ENCODE measurements around the gene CYB561D2. TPM values are rescaled to one million over a fixed set of nuclear protein-coding genes. Genes with fewer than 3 reads are reported as not detected.

The CYB561D2 gene
- total RNA-seq, 1 experiment from 2014 or later = 27.5 TPM

- no TSS peak for BruUV-seq (replicated peaks)
- intact Hi-C loops (cut with micrococcal nuclease; ENCODE audit: unreplicated experiment) = no loop called here
- in situ Hi-C loops (cut with HindIII; ENCODE audit: low pct_unique_long_range_greater_than_20kb, low sequenced_read_pairs) = no loop called here
- Histone ChIP-seq H3K9me3 (ENCODE audit: control insufficient read depth, insufficient read depth, low read depth, low read length) (no peaks in the 10 kb centered on the region), H3K4me1 (ENCODE audit: control insufficient read depth, insufficient read depth, low read length) (0 out of 2 replicates have a peak, but pooled peaks cover 6% of the 10 kb centered on the region), H3K27ac (ENCODE audit: low read length) (no peak overlapping the region), H3K4me3 (ENCODE audit: low read depth in 2 of 2, low read length in 2 of 2) (no peak overlapping the region), H3K27me3 (ENCODE audit: control insufficient read depth, insufficient read depth, low read length) (no peaks in the 10 kb centered on the region), H3K36me3 (ENCODE audit: control insufficient read depth, insufficient read depth, low read length) (peaks cover 4% of the 10 kb centered on the region; the same call in 1 of the 2 replicates)
- no peak for DNase-seq (ENCODE audit: low read depth, low spot score)
- ChIA-PET CTCF (no interaction called here), POLR2A (no interaction called here)
- TF ChIP-seq, protein P1, sequence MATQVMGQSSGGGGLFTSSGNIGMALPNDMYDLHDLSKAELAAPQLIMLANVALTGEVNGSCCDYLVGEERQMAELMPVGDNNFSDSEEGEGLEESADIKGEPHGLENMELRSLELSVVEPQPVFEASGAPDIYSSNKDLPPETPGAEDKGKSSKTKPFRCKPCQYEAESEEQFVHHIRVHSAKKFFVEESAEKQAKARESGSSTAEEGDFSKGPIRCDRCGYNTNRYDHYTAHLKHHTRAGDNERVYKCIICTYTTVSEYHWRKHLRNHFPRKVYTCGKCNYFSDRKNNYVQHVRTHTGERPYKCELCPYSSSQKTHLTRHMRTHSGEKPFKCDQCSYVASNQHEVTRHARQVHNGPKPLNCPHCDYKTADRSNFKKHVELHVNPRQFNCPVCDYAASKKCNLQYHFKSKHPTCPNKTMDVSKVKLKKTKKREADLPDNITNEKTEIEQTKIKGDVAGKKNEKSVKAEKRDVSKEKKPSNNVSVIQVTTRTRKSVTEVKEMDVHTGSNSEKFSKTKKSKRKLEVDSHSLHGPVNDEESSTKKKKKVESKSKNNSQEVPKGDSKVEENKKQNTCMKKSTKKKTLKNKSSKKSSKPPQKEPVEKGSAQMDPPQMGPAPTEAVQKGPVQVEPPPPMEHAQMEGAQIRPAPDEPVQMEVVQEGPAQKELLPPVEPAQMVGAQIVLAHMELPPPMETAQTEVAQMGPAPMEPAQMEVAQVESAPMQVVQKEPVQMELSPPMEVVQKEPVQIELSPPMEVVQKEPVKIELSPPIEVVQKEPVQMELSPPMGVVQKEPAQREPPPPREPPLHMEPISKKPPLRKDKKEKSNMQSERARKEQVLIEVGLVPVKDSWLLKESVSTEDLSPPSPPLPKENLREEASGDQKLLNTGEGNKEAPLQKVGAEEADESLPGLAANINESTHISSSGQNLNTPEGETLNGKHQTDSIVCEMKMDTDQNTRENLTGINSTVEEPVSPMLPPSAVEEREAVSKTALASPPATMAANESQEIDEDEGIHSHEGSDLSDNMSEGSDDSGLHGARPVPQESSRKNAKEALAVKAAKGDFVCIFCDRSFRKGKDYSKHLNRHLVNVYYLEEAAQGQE (IDR thresholded peaks at IDR 0.05; ENCODE audit: insufficient read depth in 1 of 2, low read depth in 2 of 2, low read length in 1 of 2) = no peak
- TF ChIP-seq SIN3A (IDR thresholded peaks at IDR 0.05; ENCODE audit: borderline replicate concordance, insufficient read depth, low read depth, low read length) (no peak), TCF7L2 (IDR thresholded peaks at IDR 0.05; ENCODE audit: low read depth, low read length) (no peak)
- ATAC-seq = no peak
These were observed 9.1 kb upstream of the CYB561D2 start for GRCh38 chr3:50341537-50341936.

DNA sequence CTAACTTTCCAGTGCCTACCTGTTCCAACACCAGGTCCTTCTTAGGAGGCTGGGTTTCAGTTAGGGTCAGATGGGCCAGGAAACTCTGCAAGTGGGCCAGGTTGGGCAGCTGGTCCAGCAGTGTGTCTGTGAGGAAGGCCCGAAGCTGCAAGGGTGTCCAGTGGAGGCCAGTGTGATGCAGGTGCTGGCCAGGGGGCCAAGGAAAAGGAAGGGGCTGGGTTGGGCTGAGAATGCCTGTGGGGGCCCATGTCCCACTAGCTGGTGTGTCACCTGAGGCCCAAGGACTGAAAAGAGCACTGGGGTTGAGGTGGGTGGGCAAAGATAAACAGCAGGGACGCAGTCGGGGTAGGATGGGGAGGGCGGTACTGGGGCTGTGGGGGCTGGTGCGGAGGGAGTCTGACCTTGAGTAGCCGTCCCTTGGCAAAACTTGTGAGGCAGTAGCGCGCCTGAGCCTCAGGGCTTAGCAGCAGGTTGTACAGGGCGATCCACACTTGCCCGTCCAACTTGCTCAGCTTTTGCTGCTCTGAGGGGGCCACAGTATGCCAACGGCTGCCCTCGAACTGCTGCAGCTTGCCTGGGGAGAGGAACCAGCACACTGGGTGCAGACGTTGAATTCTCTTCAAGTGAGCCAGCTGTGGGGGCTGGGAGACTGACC is 8.5 kb upstream of the CYB561D2 start:
- BruUV-seq (replicated peaks) = no TSS peak
- POLR2A ChIA-PET = no interaction called here
- in situ Hi-C loops (cut with HindIII; ENCODE audit: low pct_unique_long_range_greater_than_20kb, low sequenced_read_pairs) (no loop called here), intact Hi-C loops (cut with micrococcal nuclease; ENCODE audit: unreplicated experiment) (no loop called here)
- TF ChIP-seq, protein P1 (IDR thresholded peaks at IDR 0.05; ENCODE audit: insufficient read depth in 1 of 2, low read depth in 2 of 2, low read length in 1 of 2) = no peak
- no peak for TF ChIP-seq CTCF (IDR thresholded peaks at IDR 0.05)
- no peak for TF ChIP-seq POLR2AphosphoS5 (IDR thresholded peaks at IDR 0.05; ENCODE audit: low read depth, low read length)
- TF ChIP-seq TCF7L2 (IDR thresholded peaks at IDR 0.05; ENCODE audit: low read depth, low read length) = no peak
- TF ChIP-seq SIN3A (IDR thresholded peaks at IDR 0.05; ENCODE audit: borderline replicate concordance, insufficient read depth, low read depth, low read length) = no peak
- Histone ChIP-seq H3K4me3 (ENCODE audit: low read depth in 2 of 2, low read length in 2 of 2) (no peak overlapping the region), H3K9me3 (ENCODE audit: control insufficient read depth, insufficient read depth, low read depth, low read length) (no peaks in the 10 kb centered on the region), H3K4me1 (ENCODE audit: control insufficient read depth, insufficient read depth, low read length) (0 out of 2 replicates have a peak, but pooled peaks cover 6% of the 10 kb centered on the region), H3K27me3 (ENCODE audit: control insufficient read depth, insufficient read depth, low read length) (no peaks in the 10 kb centered on the region), H3K27ac (ENCODE audit: low read length) (no peak overlapping the region), H3K36me3 (ENCODE audit: control insufficient read depth, insufficient read depth, low read length) (no peaks in the 10 kb centered on the region)
- no peak for DNase-seq (ENCODE audit: low read depth, low spot score)
- ATAC-seq = no peak
- CTCF ChIA-PET = no interaction called here
